Liver (tissue), 3 donors: ENCODE data around the gene IMPG1.

Experiments used
- FOXA1 ChIP-seq: IDR thresholded peaks from 2 replicates; pipeline ENCODE4 v1.6.1; 2016; ENCODE audit warnings: antibody characterized with exemption
- GABPA ChIP-seq, 2 donors: IDR thresholded peaks in 1 of 2; conservative IDR thresholded peaks in 1 of 2; 2 replicates each; pipeline ENCODE4 v1.6.1; 2016; ENCODE audit warnings: antibody characterized with exemption in 2 of 2, mild to moderate bottlenecking in 1 of 2, moderate library complexity in 1 of 2
- RAD21 ChIP-seq, 2 donors: IDR thresholded peaks; 2 replicates each; pipeline ENCODE4 v1.6.1; 2016; ENCODE audit warnings: antibody characterized with exemption in 2 of 2, mild to moderate bottlenecking in 2 of 2
- RXRA ChIP-seq, 2 donors: IDR thresholded peaks; 2 replicates each; pipeline ENCODE4 v1.6.1; 2017 to 2018; ENCODE audit warnings: antibody characterized with exemption in 2 of 2, mild to moderate bottlenecking in 1 of 2
- SP1 ChIP-seq: IDR thresholded peaks from 2 replicates; pipeline ENCODE4 v1.6.1; 2018; ENCODE audit warnings: antibody characterized with exemption, mild to moderate bottlenecking
- TAF1 ChIP-seq: conservative IDR thresholded peaks from 2 replicates; pipeline ENCODE4 v1.6.1; 2016; ENCODE audit warnings: antibody characterized with exemption, mild to moderate bottlenecking
- YY1 ChIP-seq: IDR thresholded peaks from 2 replicates; pipeline ENCODE4 v1.6.1; 2016; ENCODE audit warnings: antibody characterized with exemption, mild to moderate bottlenecking
- TF ChIP-seq, protein P1 (sequence below): fragments of 150-350 bp; IDR thresholded peaks from 2 replicates; pipeline ENCODE4 v1.5.1; 2017; ENCODE audit warnings: improper control_type of control experiment, low read depth, low read length; ENCODE audit not compliant: missing input control
- TF ChIP-seq, protein P2 (sequence below): IDR thresholded peaks from 2 replicates; pipeline ENCODE4 v1.6.1; 2016; ENCODE audit warnings: antibody characterized with exemption
- TF ChIP-seq, protein P3 (sequence below): IDR thresholded peaks from 2 replicates; pipeline ENCODE4 v1.6.1; 2016; ENCODE audit warnings: antibody characterized with exemption
- donor health status: healthy.
- donor health status: healthy.

DNA sequence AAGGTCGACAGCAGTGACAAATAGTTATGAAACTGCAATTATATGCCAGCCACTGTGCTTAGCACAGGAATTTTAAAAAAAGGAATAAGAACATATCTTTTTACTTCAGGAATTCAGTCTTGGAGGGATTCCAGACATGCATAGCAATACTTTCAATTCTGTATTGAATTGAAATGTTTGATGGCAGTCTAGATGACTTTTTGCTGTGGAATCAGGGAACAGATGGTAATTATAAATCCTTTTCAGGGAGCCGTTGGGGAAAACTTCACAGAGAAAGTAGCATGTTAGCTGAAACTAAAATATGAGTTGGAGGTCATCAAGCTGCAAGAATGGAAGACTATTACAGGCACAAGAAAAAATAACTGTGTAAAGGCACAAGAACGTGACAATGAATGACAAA lies 74.8 kb downstream of the IMPG1 start:
- TF ChIP-seq, protein P1, sequence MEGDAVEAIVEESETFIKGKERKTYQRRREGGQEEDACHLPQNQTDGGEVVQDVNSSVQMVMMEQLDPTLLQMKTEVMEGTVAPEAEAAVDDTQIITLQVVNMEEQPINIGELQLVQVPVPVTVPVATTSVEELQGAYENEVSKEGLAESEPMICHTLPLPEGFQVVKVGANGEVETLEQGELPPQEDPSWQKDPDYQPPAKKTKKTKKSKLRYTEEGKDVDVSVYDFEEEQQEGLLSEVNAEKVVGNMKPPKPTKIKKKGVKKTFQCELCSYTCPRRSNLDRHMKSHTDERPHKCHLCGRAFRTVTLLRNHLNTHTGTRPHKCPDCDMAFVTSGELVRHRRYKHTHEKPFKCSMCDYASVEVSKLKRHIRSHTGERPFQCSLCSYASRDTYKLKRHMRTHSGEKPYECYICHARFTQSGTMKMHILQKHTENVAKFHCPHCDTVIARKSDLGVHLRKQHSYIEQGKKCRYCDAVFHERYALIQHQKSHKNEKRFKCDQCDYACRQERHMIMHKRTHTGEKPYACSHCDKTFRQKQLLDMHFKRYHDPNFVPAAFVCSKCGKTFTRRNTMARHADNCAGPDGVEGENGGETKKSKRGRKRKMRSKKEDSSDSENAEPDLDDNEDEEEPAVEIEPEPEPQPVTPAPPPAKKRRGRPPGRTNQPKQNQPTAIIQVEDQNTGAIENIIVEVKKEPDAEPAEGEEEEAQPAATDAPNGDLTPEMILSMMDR: no peak
- TF ChIP-seq TAF1: no peak
- no peak for TF ChIP-seq FOXA1
- no peak for TF ChIP-seq YY1
- no peak for TF ChIP-seq RAD21 (IDR thresholded peaks at IDR 0.05)
- no peak for TF ChIP-seq GABPA (IDR thresholded peaks at IDR 0.05 in 1 of 2, conservative IDR thresholded peaks at IDR 0.05 in 1 of 2)
- TF ChIP-seq RXRA (IDR thresholded peaks at IDR 0.05): no peak
- TF ChIP-seq, protein P2, sequence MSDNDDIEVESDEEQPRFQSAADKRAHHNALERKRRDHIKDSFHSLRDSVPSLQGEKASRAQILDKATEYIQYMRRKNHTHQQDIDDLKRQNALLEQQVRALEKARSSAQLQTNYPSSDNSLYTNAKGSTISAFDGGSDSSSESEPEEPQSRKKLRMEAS: no peak
- TF ChIP-seq SP1: no peak
- TF ChIP-seq, protein P3, sequence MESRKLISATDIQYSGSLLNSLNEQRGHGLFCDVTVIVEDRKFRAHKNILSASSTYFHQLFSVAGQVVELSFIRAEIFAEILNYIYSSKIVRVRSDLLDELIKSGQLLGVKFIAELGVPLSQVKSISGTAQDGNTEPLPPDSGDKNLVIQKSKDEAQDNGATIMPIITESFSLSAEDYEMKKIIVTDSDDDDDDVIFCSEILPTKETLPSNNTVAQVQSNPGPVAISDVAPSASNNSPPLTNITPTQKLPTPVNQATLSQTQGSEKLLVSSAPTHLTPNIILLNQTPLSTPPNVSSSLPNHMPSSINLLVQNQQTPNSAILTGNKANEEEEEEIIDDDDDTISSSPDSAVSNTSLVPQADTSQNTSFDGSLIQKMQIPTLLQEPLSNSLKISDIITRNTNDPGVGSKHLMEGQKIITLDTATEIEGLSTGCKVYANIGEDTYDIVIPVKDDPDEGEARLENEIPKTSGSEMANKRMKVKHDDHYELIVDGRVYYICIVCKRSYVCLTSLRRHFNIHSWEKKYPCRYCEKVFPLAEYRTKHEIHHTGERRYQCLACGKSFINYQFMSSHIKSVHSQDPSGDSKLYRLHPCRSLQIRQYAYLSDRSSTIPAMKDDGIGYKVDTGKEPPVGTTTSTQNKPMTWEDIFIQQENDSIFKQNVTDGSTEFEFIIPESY: no peak
